Right ventricle myocardium inferior (tissue), 1 donor: ENCODE results near the gene BEAN1. TPM values are rescaled to one million over a fixed set of nuclear protein-coding genes. Genes with fewer than 3 reads are reported as not detected.

ENCODE experiments used
- ATAC-seq: fragments of 200-7000 bp; cut with Tn5 transposase; one replicate; pipeline ENCODE4 v1.9.1; 2020; ENCODE audit warnings: mild to moderate bottlenecking, moderate library complexity
- DNase-seq: peaks from one replicate; pipeline ENCODE4 v3.0.0; 2021; ENCODE audit errors: missing footprints
- intact Hi-C: fragments of 100-400 bp; cut with DNase I; formaldehyde crosslinking; loops from one replicate; pipeline ENCODE4 v1.11.0; 2022
- long read RNA-seq: library from polyadenylated mRNA; unstranded; transcript quantifications from one replicate; pipeline ENCODE4 v2.0.0, GENCODE V29; 2021
- total RNA-seq: library from RNA; stranded (reverse); fragmentation: NEBNext Ultra II Directional; extraction: Animal tissue kit (Norgen Biotek cat#: 25700); gene quantifications from one replicate; pipeline ENCODE4 v1.2.1, GENCODE V29; 2021
- donor health status: DM: no; HTN: yes; CAD: no; lungs with severe emphysema.

BEAN1 gene, protein sequence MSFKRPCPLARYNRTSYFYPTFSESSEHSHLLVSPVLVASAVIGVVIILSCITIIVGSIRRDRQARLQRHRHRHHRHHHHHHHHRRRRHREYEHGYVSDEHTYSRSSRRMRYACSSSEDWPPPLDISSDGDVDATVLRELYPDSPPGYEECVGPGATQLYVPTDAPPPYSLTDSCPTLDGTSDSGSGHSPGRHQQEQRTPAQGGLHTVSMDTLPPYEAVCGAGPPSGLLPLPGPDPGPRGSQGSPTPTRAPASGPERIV
- 2.4 TPM for total RNA-seq
- long read RNA-seq, partial matches to known transcripts, result 0 of 4 reads
- long read RNA-seq, other reads (novel, unspliced or antisense), result 1 of 4 reads

DNA sequence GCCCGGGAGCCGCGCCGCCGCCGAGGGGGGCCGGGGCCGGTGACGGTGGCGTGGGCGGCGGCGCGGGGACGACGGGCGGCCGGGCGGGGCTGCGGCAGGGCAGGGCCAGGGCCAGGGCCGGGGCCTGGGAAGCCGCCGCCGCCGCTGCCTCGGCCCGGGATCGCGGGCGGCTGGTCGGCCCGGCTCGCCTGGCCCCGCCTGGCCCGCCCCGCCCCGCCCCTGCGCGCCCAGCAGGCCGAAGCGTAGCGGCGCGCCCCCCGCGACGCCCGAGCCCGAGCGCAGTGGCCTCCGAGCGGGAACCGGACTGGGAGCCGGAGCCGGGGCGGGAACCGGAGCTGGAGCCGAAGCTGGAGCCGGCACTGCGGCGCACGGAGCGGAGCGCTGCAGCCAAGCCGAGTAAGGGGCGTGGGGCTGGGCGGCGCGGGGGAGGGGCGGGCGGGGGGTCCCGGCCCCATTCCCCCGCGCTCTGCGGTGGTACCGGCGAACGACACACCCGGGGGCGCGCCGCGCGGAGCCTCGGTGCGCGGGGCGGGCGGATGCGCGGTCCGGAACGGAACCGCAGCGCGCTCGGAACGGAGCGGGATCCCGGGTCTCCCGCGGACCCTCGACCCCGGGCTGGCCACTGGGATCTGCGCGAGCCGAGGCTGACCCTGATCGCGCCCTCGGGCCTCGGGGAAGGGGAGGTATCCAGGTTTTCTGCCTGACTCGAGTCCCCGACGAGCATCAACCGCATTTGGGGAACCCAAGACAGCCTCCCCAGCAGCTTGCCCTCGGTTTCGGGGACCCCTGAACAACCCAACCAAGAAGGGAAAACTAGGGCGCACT lies at the start of gene BEAN1:
Gene BEAN1 (plus strand): TSS at position 260 of the 825 bp plus-strand sequence. CDS start 10,382 bp downstream, outside the sequence.
- no peak for DNase-seq
- intact Hi-C loops, result no loop called here
- ATAC-seq, result peak; percentile 69

DNA sequence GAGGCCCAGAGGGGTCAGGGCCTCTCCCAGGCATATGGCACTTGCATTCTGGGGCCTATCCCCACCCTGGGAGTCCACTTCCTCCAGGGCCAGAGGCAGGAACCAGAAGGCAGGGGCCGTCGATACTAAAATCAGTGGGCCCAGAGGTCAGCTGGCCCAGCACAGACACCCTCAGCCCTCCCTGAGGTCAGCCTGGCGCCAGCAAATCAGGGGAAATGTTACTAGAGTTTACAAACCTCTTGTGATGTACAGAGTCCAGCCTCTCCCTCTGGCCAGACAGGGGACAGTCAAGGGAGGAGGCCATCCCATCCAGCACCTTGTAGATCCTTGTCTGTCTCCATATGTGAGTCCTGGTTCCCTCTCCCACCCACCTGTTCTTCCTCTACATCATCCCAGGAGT lies 49.8 kb upstream of the BEAN1 start:
- intact Hi-C loops, result no loop called here

DNA sequence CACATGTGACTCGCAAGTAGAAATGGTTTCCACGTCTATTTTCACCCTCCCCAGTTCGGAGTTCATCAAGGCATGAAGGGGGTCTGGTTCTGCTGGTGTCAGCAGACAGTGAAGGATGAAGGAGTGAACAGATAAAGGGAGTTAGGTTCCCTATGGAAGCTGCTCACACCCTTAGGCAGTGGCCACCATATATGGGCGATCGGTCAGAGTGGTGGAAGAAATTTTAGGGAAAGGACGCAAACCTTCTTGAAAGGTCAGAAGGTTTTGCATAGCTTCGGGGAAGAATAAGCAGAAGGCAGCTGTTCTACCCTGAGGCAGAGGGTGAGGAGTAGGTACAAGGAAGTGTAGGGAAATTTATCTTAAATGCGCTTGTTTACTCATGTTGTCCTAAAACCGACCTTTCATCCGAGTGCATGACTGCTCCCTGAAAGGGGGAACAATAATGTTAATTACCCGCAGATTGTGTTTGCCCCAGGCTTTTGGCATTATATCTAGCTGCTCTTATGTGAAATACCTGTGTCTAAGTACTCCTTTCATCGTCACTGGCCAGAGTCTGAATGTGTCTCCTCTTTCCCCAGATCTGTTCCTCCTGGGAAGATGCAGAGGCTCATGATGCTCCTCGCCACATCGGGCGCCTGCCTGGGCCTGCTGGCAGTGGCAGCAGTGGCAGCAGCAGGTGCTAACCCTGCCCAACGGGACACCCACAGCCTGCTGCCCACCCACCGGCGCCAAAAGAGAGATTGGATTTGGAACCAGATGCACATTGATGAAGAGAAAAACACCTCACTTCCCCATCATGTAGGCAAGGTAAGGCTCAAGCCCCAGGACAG lies 48.1 kb upstream of the BEAN1 start:
- DNase-seq (no peak), ATAC-seq (no peak)
- intact Hi-C loops, result no loop called here

More for the DNA sequence above, 49.8 kb upstream of the BEAN1 start:
- ATAC-seq (no peak), DNase-seq (no peak)

- intact Hi-C loops, result no loop called here
- DNase-seq, result no peak
- no peak for ATAC-seq
Measured at GRCh38 chr16:66379571-66379941, 47.5 kb upstream of the BEAN1 start.

DNA sequence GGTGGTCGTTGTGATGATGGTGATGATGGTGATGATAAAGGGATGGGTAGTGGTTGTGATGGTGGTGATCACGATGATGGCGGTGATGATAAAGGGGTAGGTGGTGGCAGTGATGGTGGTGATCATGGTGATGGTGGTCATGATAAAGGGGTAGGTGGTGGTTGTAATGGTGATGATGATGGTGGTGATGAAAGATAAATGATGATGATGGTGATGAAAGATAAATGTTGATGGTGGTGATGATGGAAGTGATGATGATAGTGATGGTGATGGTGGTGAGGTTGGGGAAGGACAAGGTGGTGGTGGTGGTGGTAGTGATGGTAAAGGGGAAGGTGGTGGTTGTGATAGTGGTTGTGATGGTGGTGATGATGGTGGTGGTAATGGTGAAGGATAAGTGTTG lies 46.7 kb upstream of the BEAN1 start:
- DNase-seq (no peak), ATAC-seq (no peak)
- intact Hi-C loops, result no loop called here

DNA sequence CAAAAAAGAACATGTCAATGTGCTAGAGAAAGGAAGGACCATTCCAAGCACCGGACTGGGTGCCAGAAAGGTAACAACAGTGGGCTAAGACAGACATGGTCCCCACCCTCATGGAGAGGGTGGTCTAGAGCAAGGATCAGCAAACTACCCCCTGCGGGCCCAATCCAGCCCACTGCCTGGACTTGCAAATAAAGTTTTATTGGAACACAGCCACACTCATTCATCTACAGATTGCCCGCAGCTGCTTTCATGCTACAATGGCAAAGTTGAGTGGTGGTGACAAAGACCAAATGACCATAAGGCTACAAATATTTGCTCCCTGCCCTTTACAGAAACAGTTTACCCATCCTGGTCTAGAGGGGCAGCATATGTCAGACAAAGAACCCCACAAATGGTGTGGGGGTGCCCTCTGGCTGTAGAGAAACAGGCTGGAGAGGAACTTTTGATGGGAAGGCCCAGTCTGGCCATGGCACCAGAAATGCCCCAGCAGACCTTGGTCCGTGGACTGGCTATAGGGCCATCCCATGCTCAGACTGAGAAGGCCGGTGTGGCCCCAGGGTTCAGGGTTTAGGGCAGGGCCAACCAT lies 45.4 kb upstream of the BEAN1 start:
- intact Hi-C loops, result loop anchor here (2.0 kb wide), 1 partner anchor 15 kb away; the partner anchor contains the start of gene CDH5
- ATAC-seq (peak; percentile 10), DNase-seq (no peak)

DNA sequence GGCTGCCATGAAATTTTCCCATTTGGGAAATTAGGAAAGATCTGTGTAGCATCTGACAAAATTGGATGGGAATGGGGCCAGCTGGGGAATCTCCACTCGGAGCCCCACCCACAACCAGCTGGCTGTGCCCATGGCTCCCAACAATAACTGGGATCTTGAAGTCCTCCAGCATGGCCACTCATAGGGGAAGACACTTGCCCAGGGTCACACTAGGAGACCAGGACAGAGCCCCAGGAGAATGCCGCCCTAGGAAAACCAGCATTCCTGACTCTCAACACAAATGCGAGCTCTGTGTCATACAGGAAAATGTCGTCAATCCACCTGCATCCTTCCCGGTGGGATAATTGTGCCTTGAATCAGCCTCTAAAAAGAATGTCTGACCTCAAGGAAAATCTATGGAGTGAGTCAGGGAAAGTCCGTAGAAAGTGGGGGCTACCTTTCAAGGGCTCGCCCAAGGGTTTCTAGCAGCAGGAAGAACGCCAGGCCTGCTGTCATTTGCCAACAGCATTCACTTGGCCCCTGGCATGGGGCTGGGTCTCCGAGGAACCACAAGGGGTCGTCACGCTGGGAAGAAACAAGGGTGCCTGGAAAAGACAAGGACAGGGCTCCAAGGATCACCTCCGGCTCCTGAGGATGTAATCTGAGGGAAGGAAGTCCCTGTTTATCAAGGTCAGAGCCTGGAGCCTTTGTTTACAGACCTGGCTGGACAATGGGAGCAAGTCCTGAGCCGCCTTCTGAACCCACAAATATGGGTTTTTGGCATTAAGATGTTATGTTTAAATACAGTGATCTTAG lies 44.7 kb upstream of the BEAN1 start:
- intact Hi-C loops, result loop anchor here (2.0 kb wide), 1 partner anchor 16 kb away; the partner anchor contains the start of gene CDH5
- ATAC-seq (peak; percentile 61), DNase-seq (no peak)

DNA sequence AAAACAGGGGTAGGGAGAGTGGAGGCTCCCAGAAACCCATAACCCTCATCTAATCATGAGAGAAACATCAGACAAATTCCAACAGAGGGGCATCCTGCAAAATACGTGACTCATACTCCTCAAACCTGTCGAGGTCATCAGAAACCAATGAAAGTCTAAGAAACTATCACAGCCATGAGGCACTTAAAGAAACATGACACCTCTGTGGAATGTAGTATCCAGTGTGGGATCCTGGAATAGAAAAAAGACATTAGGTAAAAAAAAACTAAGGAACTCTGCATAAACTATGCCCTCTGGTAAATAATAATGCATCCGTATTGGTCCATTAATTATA lies 44.2 kb upstream of the BEAN1 start:
- ATAC-seq (no peak), DNase-seq (no peak)
- intact Hi-C loops, result loop anchor here (2.0 kb wide), 1 partner anchor 16 kb away; the partner anchor contains the start of gene CDH5

DNA sequence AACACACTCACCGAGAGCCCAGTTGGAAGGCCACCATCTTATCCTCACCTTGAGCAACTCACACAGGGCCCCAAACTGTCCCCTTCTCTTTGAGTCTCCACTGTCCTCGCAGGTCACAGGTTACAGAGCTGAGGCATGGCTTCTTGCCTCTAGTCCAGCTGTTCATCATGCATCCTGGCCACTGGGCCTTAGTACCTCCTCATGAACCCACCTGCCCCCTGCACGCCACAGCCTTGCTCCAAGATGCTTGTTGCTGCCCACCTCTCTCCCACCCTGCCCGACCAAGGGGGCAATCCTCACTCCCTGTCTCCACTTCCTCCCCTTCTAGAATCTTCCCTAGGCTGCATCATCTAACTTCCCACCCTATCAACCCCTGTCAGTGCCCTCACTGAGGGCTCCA lies 43.5 kb upstream of the BEAN1 start:
- ATAC-seq (no peak), DNase-seq (no peak)
- intact Hi-C loops, result loop anchor here (2.0 kb wide), 1 partner anchor 17 kb away; the partner anchor contains the start of gene CDH5

DNA sequence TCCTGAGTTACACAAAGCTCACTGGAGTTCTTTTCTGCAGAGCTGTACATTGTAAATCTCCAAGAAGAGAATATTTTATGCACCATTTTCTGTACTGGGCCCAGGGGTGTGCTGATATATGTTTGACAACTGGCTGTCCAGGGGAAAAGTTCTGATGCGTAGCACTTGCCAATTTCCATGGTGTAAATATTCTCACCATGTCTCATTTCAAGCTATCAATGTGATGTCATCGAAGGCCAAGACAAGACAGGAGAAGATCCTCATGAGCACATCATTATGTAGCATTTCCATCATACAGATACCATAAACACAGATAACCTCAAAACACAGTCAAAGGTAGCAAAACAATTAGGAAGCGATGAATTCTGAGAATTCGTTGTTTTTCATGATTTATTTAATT lies 41.7 kb upstream of the BEAN1 start:
- ATAC-seq (no peak), DNase-seq (no peak)
- intact Hi-C loops, result no loop called here

DNA sequence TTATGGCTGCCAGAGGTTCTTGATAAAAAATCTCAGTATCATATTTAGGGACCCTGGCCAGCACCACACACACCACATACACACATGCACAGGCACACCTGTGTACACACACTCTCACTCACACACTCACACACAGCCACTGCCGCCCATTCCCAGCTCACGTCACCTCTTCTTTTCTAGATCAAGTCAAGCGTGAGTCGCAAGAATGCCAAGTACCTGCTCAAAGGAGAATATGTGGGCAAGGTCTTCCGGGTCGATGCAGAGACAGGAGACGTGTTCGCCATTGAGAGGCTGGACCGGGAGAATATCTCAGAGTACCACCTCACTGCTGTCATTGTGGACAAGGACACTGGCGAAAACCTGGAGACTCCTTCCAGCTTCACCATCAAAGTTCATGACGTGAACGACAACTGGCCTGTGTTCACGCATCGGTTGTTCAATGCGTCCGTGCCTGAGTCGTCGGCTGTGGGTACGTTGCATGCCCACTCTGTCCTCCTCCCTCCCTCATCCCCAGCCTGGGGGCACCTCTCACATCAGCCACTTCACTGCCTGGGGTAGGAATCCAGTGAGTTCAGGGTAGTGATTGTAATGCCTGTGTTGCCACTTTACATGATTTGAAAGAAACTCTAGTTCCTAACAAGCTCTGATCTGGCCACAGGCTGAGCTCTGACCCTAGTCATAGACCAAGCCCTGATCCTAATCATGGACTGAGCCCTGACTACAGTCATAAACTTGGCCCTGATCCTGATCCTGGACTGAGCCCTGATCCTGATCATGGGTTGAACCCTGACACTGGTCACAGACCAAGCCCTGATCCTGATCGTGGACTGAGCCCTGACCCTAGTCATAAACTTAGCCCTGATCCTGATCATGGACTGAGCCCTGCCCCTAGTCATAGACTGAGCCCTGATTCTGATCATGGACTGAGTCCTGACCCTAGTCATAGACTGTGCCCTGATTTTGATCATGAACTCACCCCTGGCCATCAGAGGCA lies 40.2 kb upstream of the BEAN1 start:
- ATAC-seq (no peak), DNase-seq (no peak)
- intact Hi-C loops, result no loop called here

DNA sequence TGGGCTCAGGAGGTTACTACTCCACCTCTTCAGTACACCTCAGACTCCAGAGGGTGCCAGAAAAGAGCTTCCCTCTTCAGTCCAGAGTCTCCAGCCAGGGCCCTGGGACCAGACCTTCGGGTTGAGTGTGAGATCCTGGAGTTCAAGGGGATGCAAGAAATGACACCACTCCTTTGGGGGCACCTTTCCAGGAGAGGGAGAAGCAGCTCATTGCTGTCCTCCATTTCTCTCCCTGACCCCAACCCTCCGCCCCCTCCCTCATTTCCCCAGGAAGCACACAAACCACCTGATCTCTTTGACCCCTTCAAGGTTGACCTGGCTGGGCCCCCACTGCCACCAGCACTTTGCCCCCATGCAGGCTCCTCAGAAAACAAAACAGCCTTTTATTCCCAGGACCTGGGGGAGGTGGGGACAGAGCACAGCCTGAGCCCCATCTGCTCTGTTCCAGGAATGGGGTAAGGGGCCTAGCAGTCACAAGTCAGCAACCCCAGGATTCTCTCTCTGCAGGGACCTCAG lies 39.2 kb upstream of the BEAN1 start:
- ATAC-seq (no peak), DNase-seq (no peak)
- intact Hi-C loops, result no loop called here

- intact Hi-C loops, result no loop called here
- ATAC-seq (no peak), DNase-seq (no peak)
Measured at GRCh38 chr16:66388350-66389139, 38.5 kb upstream of the BEAN1 start.

DNA sequence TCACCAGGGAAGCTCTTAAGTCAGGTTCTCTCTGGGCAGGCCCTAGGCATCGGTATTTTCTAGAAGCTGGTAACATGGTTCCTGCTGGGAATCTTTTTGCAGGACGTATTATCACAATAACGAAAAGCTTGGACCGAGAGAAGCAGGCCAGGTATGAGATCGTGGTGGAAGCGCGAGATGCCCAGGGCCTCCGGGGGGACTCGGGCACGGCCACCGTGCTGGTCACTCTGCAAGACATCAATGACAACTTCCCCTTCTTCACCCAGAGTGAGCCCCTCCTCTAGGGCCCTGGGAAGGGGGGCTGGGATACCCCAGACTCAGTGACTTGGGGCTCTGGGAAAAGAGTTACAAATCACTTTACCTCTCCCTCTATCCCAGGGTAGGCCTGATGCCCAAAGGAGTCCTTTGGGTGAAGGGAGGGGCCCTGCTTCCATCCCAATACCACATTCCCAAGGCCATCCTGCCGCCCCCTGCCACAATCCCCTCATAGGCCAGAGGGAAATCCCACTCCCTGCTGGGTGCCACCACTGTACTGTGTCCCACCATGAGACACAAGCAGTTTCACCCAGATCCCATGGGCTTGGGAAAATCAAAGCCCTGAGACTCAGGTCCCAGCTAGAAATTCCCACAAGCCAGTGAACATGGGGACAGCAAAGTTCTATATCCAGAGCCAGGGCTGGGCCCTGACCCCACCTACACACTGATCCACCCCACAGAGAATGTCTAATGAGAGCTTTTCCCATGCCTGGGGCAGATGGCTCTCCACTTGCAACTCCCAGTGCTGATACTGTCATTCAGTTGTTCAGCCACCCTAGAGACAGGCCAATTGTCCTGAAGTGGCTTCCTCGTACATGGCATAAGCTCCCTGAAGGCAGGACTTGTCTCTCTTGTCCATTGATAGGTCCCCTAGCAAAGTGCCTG lies 37.6 kb upstream of the BEAN1 start:
- DNase-seq, result no peak
- intact Hi-C loops, result no loop called here
- no peak for ATAC-seq
